GM21390 (cell line): Measurements from ENCODE around the gene IREB2.
"Not testable (repeated sequence)": the region's sequence is repeated elsewhere in the genome, so short reads cannot be mapped to it uniquely, and the experiment has no call there.

Experiments
- ATAC-seq: cut with Tn5 transposase; IDR thresholded peaks from one replicate; pipeline ENCODE4 v1.9.1; 2021; ENCODE audit not compliant: unreplicated experiment

Gene IREB2, protein sequence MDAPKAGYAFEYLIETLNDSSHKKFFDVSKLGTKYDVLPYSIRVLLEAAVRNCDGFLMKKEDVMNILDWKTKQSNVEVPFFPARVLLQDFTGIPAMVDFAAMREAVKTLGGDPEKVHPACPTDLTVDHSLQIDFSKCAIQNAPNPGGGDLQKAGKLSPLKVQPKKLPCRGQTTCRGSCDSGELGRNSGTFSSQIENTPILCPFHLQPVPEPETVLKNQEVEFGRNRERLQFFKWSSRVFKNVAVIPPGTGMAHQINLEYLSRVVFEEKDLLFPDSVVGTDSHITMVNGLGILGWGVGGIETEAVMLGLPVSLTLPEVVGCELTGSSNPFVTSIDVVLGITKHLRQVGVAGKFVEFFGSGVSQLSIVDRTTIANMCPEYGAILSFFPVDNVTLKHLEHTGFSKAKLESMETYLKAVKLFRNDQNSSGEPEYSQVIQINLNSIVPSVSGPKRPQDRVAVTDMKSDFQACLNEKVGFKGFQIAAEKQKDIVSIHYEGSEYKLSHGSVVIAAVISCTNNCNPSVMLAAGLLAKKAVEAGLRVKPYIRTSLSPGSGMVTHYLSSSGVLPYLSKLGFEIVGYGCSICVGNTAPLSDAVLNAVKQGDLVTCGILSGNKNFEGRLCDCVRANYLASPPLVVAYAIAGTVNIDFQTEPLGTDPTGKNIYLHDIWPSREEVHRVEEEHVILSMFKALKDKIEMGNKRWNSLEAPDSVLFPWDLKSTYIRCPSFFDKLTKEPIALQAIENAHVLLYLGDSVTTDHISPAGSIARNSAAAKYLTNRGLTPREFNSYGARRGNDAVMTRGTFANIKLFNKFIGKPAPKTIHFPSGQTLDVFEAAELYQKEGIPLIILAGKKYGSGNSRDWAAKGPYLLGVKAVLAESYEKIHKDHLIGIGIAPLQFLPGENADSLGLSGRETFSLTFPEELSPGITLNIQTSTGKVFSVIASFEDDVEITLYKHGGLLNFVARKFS

DNA sequence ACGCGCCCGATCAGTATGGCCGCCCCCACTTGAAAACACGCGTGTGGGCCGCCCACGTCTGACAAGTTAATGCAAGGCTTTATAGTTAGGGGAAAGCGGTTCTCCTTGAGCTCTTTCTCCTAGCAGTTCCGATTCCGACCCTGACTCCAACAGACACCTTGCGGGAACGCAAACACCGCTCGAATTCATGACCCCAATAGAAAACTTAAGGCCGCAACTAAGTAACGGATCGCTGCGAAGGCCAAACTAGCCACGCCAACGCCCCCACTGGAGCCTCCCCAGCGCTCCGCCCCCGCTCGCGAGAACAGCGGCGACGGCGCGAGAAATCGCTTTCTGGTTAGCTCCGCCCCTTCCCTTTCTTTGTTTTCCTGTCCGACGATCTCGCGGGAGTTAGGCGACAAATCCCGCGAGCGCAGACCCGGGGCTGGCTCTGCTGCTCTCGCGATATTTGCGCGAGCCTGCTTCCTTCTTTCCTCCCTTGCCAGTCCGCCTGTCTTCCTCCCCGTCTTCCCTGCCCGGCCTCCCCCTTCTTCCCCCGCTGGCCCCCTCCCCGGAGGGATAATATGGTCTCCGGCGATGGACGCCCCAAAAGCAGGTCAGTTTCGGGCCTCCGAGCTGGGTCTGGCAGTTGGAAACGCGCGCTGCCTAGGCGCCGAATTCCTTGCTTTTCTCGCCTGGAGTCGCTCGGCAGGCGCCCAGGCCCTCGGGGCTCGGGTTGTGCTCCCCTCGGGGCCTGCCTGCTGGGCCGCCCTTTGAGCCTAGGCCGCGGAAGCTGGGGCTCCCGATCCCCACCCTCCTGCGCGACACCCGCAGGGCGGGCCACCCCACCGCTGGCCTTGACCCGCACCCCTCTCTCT, at the start of gene IREB2:
IREB2 (plus strand) TSS at position 455 of the 857 bp plus-strand sequence; CDS start at position 577, 122 bp downstream.
- peak; percentile 74 for ATAC-seq

DNA sequence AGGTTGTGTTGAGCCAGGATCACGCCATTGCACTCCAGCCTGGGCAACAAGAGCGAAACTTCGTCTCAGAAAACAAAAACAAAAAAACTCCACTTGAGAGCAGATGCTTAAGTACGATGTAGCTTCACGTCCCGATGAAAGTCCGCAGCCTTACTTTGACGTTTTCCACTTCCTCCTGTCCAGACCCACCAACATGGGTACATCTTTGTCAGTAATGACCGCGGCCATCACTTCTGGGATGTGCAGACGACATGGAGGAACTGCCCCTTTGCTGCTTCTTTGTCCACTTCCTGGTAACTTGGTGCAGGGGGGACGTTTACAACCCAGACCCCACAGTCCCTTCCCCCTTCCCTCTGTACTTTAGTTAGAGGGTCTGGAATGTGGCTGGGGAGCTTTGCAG, 49.2 kb upstream of the IREB2 start:
- no peak for ATAC-seq

DNA sequence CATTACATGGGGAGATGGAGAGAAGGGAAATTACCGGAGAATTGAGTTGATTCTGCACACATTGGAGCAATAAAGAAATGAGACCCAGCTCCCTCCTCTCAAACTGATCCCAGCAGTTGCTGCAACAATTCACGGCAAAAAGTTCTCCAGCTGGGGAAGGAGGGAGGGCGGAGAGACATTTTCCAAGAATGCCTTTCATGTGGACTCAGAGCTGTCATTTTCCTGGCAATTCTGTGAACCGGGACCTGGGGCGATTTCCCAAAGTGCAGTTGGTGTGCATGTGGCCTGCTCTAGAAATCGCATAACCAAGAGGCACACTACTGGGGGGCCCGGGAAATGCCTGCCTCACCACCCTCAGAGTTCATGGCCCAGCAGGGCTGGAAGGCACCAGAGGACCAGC, 48.7 kb upstream of the IREB2 start:
- no peak for ATAC-seq

DNA sequence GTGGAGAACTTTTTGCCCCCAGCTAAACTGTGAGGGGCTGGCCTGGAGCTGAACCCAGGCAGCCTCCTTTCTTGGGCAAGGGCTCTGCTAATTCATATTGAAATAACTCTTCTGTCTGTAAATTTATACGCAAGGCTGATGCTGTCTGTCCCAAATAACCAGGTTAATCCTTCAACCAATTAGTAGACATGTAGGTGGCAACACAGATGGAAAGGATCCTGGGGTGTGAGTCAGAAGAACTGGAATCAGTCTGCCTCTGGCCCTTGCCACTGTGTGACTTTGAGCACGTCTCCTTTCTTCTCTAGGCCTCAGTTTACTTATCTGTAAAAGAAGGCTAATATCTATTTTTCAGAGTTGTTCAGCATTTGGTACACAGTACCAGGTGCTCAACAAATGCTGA, 48.3 kb upstream of the IREB2 start:
- ATAC-seq: no peak

DNA sequence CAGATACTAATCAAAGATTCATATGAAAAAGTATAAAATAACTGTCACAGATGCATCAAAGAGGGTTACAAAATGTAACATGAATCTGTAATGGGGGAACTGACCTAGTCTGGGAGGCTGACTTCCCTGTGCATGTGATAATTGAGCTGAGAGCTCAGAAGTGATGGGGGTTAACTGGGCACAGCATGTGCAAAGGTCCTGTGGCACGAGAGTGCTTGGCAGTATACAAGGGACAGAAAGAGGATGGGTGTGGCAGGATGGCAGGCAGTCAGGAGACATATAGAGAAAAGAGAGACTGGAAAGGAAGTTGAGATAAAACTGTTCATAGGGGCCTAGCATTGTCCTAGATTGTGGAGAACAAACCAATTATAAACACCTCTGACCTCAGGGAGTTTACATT, 47.8 kb upstream of the IREB2 start:
- no peak for ATAC-seq

DNA sequence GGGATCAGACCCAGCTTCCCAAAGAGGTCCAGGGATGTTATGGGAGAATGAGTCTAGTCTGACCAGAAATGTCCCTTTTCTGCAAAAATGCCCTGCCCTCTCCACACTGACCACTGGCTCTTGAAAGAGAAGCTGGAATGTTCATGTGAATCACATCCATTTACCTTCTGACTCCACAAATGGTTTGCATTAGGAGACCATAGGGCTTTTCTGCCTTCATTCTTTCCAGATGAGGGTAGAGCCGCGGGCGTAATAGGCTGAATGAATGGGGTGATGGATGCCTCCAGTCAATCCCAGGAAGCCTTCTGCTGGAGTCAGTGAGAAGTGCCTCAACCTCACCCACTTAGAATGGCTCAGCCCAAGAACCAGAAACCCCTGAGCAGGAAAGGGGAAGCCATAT, 47.2 kb upstream of the IREB2 start:
- no peak for ATAC-seq

DNA sequence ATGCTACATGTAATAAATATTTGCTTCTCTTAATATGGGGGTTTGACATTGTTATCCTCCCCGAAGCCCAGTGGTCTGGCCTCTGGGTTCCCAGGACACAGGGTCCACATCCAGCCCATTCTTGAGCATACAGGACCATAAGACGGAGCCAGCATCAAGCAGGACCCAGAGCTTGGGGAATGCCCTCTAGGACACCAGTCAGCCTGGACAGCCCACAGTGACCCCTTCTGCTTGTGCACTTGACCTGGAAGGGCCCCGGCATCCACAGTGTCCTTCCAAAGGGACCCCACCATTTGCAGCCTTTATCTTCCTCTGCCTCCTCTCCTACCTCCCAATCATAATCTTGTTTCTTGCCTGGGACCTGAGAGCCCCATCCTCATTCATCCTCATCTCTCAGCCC, 46.2 kb upstream of the IREB2 start:
- no peak for ATAC-seq

DNA sequence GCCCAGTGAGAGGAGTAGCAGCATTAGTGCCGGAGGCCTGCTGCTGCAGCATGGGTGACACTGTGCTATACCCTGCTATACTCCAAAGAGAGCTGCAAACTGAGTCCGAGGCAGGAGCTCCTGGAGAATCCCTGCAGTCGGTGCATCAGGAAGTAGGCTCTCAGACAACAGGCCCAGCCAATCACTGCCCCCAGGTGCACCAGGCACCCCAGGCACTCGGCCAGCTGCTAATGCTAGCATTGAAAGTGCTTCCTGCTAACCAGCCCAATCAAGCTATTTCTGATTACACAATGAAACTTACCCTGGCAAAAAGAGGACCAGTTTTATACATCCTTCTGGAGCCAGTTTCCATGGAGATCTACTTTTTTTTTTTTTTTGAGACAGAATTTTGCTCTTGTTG, 45.6 kb upstream of the IREB2 start:
- no peak for ATAC-seq

DNA sequence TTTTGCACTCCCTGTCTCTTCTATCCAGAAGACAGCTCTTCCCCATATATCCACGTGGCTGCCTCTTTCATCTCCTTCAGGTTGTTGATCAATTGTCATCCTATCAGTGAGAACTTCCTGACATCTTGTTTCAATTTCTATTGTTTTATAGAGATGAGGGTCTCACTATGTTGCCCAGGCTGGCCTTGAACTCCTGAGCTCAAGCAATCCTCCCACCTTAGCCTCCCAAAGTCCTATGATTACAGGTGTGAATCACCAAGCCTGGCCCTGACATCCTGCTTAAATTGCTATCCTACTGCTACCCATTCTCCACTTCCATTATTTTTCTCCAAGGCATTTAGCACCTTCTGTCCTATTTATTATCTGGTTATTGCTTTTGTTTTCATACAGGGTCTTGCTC, 44.9 kb upstream of the IREB2 start:
- no peak for ATAC-seq

DNA sequence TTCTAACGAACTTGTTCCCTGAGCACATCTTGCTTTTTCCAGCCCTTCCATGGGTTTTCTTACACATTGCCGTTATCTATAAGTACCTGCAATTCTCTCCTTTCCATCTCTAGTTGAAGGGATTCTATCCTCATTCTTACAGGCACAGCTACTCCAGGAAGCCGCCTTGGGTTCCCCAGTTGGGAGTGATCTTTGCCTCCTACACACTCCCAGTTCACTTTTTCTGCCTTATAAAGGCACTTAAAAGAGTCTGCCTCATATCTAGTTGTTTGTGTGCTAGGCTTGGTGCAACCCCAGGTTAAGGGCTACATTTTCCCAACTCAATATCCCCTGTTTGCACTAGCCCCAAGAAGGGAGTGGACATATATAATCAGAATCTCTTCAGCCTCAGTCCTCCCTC, 44.0 kb upstream of the IREB2 start:
- ATAC-seq: no peak

DNA sequence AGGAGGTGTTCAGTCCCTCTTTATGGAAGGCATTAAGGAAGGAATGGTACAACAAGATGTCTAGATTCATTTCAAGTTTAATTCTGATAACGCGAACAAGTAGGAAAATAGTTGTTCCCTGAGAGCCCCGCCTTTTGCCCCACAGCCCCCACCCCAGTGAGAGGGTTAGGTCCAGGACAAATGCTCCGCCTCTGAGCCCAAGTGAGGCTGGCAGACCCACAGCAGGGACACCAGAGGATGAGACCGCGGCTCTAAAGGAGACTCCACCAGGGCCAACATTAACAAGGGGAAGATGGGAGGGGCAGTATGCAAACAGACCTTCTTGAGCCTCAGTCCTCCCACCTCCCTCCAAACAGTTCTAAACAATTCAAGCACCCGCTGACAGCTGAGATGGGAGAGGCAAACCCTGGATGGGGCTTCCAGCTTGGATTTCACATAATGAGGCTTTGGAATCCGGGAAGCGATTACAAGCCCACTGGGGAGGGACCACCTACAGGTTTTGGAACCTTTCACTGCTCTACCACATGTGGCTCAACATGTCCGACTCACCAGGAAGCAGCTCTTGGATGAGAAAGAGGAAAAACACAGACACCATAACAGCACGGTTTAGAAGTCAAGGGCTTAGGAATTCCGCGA, 42.9 kb upstream of the IREB2 start:
- no peak for ATAC-seq

DNA sequence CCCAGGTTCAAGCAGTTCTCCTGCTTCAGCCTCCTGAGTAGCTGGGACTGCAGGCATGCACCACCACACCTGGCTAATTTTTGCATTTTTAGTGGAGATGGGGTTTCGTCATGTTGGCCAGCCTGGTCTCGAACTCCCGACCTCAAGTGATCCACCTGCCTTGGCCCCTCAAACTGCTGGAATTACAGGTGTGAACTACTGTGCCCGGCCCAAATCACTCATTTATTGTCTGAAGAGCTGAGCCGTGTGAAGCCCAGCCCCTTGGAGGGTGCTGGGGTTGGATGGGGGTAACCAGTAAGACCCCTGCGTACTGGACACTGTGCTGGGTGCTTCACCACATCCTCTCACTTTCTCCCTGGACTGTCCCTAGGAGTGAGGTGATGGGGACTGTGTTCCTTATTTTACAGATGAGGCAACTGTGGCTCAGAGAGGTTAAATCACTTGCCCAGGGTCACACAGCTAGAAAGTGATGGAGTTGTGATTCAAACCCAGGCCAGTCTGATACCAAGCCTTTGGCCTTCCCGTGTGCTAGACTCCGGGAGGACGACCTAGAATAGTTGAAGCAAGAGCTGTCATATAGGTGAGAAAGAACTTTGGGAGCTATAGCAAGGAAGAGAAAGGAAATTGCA, 41.7 kb upstream of the IREB2 start:
- no peak for ATAC-seq

DNA sequence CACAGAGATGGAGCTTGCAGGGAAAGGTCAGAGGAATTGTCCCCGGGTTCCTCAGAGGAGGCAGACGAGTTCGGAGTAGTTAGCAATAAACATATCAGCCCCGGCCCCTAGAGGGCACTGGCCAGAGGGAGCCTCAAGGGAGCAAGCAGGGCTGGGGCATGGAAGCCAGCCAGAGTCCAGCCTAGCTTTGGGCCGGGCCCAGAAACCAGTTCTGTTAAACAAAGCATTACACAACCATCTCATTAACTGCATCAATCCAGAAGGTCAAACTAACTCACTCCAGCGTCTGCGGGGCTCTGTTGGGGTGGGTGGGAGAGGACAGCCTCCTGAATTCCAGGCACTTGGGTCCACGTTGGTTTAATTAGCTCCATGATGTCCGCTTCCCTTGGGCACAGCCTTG, 41.0 kb upstream of the IREB2 start:
- no peak for ATAC-seq

DNA sequence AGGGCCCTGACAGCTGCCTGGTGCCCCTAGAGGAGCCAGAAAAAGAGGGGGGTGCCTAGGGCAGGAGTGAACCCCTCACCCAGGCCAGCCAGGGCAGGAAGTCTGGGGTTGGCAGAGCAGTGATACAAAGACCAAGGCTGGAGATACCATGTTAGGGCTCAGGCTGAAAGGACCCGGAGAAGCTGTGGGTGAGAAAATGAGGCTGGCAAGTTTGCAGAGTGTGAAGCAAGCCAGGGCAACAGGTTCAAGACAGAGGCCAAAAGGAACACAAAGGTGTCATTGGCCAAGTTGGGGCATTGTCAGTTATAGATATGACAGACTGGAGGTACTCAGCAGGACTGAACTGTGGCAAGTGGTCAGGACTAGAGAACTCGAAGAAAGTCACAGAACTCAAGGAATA, 40.6 kb upstream of the IREB2 start:
- no peak for ATAC-seq

DNA sequence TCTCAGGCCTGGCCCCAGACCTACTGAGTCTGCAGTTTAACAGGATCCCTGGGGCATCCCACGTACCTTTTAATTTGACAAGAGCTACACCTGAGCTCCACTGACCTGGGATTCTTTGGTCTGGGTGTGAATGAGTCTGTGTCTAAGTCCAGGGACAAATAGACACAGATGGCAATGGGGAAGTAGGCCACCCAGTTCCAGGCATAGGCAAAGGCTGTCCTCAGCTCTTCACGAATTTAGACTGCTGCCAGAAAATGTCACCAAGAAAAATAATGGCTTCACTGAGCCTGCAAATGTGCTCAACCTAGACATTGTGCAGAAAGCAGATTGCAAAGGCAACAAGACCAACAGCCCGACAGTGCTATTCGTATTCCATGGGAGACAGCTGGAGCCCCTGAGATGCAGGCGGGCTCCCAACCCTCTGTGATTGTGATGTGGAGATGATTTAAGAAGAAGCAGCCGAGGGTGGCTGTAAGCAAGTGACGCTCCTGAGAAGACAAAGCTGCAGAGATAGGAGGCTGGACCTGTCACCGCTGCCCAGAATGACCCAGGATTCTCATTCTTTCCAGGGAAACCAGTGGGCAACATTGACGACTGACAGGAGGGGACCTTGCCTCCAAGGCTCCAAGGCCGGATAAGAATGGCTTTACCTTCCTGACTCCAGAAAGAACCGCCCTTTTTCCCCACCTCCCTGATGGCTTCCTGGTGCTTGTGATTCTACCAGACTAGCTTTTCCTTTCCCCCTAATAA, 39.8 kb upstream of the IREB2 start:
- no peak for ATAC-seq

DNA sequence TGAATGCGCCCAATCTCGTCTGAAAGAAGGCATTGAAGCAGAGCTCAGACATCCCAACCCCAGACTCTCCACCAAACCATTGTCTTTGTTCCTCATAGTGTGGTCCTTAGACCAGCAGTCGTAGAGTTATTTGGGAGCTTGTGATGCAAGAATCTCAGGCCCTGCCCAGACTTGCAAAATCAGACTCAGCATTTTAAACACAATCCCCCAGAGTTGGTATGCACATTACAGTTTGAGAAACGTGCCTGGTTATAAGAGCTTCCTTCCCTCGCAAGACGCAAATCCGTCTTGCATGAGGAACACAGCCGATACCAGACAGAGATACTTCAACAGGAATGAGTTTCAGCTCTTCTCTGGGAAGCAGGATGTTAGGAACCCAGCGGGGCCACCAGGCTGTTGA, 38.9 kb upstream of the IREB2 start:
- no peak for ATAC-seq

DNA sequence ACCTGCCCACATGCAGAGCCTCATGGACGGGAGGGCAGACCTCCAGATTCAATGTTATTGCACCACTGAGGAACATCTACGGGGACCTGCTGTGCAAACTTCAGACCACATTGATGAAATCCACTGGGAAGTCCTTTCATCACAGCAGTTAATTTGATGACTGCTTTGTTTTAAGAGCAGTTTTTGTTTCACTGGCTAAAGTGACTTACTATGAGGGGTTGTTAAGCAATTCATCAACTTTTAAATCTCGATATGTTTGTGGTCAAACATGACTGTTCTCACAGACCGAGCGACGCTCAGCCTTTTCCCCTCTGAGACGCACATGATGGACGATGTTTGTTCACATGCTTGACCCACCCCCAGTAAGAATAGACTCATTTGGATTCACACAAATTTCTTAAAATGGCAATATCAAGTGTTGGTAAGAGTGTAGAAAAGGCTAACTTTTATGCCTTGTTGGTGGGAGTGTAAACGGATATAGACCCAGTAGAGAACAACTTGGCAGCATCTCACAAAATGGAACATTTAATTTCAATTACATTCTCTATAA, 35.9 kb upstream of the IREB2 start:
- ATAC-seq: no peak

DNA sequence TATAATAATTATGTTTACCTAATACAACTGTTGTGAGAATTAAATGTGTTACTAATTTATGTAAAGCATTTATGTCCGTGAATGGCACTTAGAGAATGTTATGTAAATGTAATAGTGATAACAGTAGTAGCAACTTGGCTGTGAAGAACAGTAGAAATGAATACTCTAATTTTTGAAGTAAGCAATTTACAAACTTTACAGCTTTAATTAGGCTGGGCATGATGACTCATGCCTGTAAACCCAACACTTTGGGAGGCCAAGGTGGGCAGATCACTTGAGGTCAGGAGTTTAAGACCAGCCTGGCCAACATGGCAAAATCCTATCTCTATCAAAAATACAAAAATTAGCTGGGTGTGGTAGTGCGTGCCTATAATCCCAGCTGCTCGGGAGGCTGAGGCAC, 33.9 kb upstream of the IREB2 start:
- no peak for ATAC-seq

DNA sequence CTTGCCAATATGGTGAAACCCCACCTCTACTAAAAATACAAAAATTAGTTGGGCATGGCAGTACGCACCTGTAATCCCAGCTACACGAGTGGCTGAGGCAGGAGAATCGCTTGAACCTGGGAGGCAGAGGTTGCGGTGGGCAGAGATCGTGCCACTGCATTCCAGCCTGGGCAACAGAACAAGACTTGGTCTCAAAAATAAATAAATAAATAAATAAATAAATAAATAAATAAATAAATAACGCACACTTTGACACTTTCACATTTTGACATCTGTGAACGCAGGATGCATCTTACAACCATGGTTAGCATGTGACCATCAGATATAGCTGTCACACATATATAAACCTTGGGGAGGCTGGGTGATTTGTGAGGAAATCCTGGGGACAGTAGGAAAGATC, 33.2 kb upstream of the IREB2 start:
- not testable (repeated sequence) for ATAC-seq
